Cardiac muscle cell (in vitro differentiated cells and primary cell): ENCODE measurements around the gene COMMD1. TPM values are rescaled to one million over a fixed set of nuclear protein-coding genes. Genes with fewer than 3 reads are reported as not detected.
"Not testable (repeated sequence)": the region's sequence is repeated elsewhere in the genome, so short reads cannot be mapped to it uniquely, and the experiment has no call there.

Source experiments
- DNase-seq, 2 donors: peaks; one replicate each; pipeline versions ENCODE4 v3.0.0 to v3.0.0-alpha.2; 2010 to 2017; ENCODE audit warnings: low read depth in 1 of 2, low spot score in 1 of 2
- H3K27ac ChIP-seq: fragments of 200-600 bp; sonication (generic); 2 replicates; pipeline ENCODE4 v1.5.1; 2016
- H3K27me3 ChIP-seq: fragments of 200-600 bp; sonication (generic); 2 replicates; pipeline ENCODE4 v1.6.0; 2016; ENCODE audit warnings: control low read depth
- H3K36me3 ChIP-seq: fragments of 200-600 bp; sonication (generic); 2 replicates; pipeline ENCODE4 v1.5.1; 2016; ENCODE audit warnings: control low read depth
- H3K4me1 ChIP-seq: fragments of 200-600 bp; sonication (generic); 2 replicates; pipeline ENCODE4 v1.8.1; 2017; ENCODE audit warnings: low read depth, mild to moderate bottlenecking, mixed run types
- H3K4me3 ChIP-seq: fragments of 200-600 bp; sonication (generic); 2 replicates; pipeline ENCODE4 v1.5.1; 2016; ENCODE audit warnings: mild to moderate bottlenecking
- H3K9me3 ChIP-seq: fragments of 200-600 bp; sonication (generic); 2 replicates; pipeline ENCODE4 v1.5.1; 2017; ENCODE audit warnings: low read depth, mild to moderate bottlenecking, control low read depth
- polyA plus RNA-seq: library from polyadenylated mRNA; unstranded; fragments of >200 nt; fragmentation: Nextera tagmentation; extraction: Ambion mirVana; gene quantifications from 2 replicates; pipeline ENCODE4 v1.2.1, GENCODE V29; 2016
- total RNA-seq: library from RNA; depleted of rRNA; stranded (reverse); fragments of >200 nt; gene quantifications from 2 replicates; pipeline ENCODE4 v1.2.3, GENCODE V29; 2016
- TF ChIP-seq, protein P1 (sequence below): IDR thresholded peaks from 2 replicates; pipeline ENCODE4 v1.5.1; 2012; ENCODE audit warnings: low read depth, mild to moderate bottlenecking, low read length

COMMD1 gene
- total RNA-seq (36.1 and 63.3 TPM in 2 replicates), polyA plus RNA-seq (83.6 and 94.0 TPM in 2 replicates)

DNA sequence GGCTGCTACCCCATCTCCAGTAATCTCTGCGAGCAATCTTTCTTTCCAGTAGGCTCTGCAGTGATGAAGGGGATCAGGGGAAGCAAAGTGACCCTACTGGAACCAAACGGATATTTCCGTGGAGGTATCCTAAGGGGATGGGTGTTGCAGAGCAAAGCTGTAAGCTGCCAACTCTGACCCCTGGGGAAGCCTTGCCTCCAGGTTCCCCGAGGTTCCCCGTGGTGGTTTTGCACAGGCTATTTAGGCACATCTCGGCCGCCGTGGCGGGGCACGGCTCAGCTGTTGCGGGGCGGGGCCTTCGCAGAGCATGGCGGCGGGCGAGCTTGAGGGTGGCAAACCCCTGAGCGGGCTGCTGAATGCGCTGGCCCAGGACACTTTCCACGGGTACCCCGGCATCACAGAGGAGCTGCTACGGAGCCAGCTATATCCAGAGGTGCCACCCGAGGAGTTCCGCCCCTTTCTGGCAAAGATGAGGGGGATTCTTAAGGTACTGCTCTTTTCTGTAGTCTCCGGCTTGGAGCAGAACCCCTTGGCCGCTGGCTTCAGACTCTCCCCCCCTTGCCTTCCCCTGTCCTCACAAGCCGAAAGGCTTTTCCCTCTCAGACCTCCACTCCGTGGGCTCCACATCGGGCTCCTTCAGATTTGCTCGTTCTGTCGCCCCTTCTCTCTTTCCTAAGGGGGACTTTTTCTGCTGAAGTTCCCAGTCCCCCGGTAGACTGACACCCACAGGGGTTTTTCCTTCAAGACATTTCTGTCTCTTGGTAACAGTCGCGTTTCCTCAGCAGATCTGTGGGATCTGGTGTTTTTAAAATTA, at the start of gene COMMD1:
Gene COMMD1 (plus strand): TSS at position 303 of the 814 bp plus-strand sequence. CDS start 5 bp downstream, at position 308.
- Histone ChIP-seq H3K27me3 (no peaks in the 10 kb centered on the region), H3K4me1 (no peaks in the 10 kb centered on the region), H3K27ac (peak within 1 kb of the TSS; percentile 53), H3K4me3 (peak within 1 kb of the TSS; percentile 76), H3K36me3 (no peaks in the 10 kb centered on the region), H3K9me3 (no peaks in the 10 kb centered on the region)
- peak; percentile 80 to 88 for DNase-seq
- TF ChIP-seq, protein P1, sequence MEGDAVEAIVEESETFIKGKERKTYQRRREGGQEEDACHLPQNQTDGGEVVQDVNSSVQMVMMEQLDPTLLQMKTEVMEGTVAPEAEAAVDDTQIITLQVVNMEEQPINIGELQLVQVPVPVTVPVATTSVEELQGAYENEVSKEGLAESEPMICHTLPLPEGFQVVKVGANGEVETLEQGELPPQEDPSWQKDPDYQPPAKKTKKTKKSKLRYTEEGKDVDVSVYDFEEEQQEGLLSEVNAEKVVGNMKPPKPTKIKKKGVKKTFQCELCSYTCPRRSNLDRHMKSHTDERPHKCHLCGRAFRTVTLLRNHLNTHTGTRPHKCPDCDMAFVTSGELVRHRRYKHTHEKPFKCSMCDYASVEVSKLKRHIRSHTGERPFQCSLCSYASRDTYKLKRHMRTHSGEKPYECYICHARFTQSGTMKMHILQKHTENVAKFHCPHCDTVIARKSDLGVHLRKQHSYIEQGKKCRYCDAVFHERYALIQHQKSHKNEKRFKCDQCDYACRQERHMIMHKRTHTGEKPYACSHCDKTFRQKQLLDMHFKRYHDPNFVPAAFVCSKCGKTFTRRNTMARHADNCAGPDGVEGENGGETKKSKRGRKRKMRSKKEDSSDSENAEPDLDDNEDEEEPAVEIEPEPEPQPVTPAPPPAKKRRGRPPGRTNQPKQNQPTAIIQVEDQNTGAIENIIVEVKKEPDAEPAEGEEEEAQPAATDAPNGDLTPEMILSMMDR, result no peak

DNA sequence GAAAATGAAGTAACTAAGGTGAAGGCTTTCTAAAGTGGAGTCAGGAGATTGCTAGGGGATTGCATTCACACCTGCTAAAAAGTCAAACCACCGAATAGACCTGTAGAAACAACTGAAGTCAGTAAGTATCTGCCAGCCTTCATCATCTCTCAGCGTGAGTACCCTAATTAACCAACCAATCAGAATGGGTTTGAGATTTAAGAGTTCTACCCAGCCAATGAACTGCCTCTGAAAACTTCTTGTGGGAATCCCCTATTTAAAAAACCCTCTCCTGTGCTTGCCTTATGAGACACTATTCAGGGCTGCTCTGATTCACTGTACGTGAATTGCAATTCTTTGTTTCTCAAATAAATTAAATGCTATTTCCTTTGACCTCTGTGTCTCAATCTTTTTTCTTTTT, 48.2 kb upstream of the COMMD1 start:
- no peaks in the 10 kb centered on the region for H3K36me3 ChIP-seq
- H3K4me3 ChIP-seq, result no peak overlapping the region
- no peaks in the 10 kb centered on the region for H3K27me3 ChIP-seq
- no peaks in the 10 kb centered on the region for H3K4me1 ChIP-seq
- no peak overlapping the region for H3K27ac ChIP-seq
- no peak for DNase-seq
- TF ChIP-seq, protein P1, result no peak
- H3K9me3 ChIP-seq, result no peaks in the 10 kb centered on the region

- DNase-seq, result no peak
- no peaks in the 10 kb centered on the region for H3K27me3 ChIP-seq
- H3K4me1 ChIP-seq, result no peaks in the 10 kb centered on the region
- H3K9me3 ChIP-seq, result no peaks in the 10 kb centered on the region
- TF ChIP-seq, protein P1, result no peak
- H3K27ac ChIP-seq, result no peak overlapping the region
- no peak overlapping the region for H3K4me3 ChIP-seq
- peaks cover 8% of the 10 kb centered on the region for H3K36me3 ChIP-seq
Measured at GRCh38 chr2:61862085-61862484, 43.4 kb upstream of the COMMD1 start.

- not testable (repeated sequence) for H3K4me3 ChIP-seq, H3K9me3 ChIP-seq, H3K27ac ChIP-seq, H3K4me1 ChIP-seq, H3K27me3 ChIP-seq, DNase-seq
- H3K36me3 ChIP-seq, result peaks cover 37% of the 10 kb centered on the region
Measured at GRCh38 chr2:61866482-61867089, 38.9 kb upstream of the COMMD1 start.

DNA sequence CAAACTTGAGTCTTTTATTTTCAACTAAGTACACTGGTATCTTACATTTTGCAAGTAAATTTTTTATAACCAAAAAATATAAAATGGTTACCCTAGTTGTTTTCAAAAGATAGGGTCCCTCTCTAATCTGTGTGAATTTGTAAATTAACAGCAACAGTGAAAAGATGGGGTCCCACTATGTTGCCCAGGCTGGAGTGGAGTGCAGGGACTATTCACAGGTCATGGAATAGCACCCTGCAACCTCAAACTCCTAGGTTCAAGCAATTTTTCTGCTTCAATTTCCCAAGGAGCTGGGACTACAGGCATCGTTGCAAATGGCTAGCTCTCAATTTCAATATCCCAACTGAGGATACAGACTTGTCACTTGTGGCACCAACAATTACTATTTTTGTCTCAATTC, 29.1 kb upstream of the COMMD1 start:
- no peak overlapping the region for H3K27ac ChIP-seq
- H3K36me3 ChIP-seq, result peaks cover 88% of the 10 kb centered on the region
- H3K9me3 ChIP-seq, result no peaks in the 10 kb centered on the region
- no peak for DNase-seq
- no peak overlapping the region for H3K4me3 ChIP-seq
- no peaks in the 10 kb centered on the region for H3K27me3 ChIP-seq
- TF ChIP-seq, protein P1, result no peak
- no peaks in the 10 kb centered on the region for H3K4me1 ChIP-seq
